Measurements from ENCODE around the gene DCX. TPM values are rescaled to one million over a fixed set of nuclear protein-coding genes. Genes with fewer than 3 reads are reported as not detected.

DCX gene
- total RNA-seq, 1 donor from 2014 or later: 6.1 TPM

DNA sequence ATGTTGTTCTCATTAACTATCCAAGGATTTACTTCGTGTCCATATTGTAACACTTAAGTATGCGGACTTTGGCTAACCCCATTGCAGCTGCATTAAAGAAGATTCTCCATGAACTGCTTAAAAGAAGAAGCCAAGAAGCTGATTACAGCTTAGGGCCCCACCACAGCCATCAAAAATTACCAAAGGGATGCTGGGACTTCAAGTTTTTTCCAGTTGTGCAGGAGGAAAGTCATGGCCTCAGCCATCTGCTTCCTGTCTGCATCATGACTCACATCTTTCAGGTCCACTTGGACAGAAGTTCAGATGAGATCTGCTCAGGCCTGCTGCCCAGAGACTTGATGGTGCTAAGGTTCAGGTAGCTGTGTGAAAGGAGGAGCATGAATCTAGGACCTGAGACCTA, 102.9 kb downstream of the DCX start:
- Mint-ChIP-seq H3K27me3 (ENCODE audit: low read depth) (no peaks in the 10 kb centered on the region), H3K36me3 (no peaks in the 10 kb centered on the region), H3K4me1 (peaks cover 14% of the 10 kb centered on the region), H3K4me3 (no peak overlapping the region), H3K27ac (peak overlapping the region; percentile 24), H3K9me3 (peaks cover under 1% of the 10 kb centered on the region)
- TF ChIP-seq, protein P1, sequence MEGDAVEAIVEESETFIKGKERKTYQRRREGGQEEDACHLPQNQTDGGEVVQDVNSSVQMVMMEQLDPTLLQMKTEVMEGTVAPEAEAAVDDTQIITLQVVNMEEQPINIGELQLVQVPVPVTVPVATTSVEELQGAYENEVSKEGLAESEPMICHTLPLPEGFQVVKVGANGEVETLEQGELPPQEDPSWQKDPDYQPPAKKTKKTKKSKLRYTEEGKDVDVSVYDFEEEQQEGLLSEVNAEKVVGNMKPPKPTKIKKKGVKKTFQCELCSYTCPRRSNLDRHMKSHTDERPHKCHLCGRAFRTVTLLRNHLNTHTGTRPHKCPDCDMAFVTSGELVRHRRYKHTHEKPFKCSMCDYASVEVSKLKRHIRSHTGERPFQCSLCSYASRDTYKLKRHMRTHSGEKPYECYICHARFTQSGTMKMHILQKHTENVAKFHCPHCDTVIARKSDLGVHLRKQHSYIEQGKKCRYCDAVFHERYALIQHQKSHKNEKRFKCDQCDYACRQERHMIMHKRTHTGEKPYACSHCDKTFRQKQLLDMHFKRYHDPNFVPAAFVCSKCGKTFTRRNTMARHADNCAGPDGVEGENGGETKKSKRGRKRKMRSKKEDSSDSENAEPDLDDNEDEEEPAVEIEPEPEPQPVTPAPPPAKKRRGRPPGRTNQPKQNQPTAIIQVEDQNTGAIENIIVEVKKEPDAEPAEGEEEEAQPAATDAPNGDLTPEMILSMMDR (IDR thresholded peaks at IDR 0.05; ENCODE audit: unreplicated experiment): no peak
- no peak for DNase-seq (ENCODE audit: low spot score in 2 of 2, unreplicated experiment in 2 of 2)

GRCh38 chrX:111308039-111308438, 104.0 kb downstream of the DCX start:
- no peak for DNase-seq (ENCODE audit: low spot score in 2 of 2, unreplicated experiment in 2 of 2)
- Mint-ChIP-seq H3K36me3 (no peaks in the 10 kb centered on the region), H3K9me3 (no peaks in the 10 kb centered on the region), H3K27ac (no peak overlapping the region), H3K4me3 (no peak overlapping the region), H3K27me3 (ENCODE audit: low read depth) (no peaks in the 10 kb centered on the region), H3K4me1 (peaks cover 8% of the 10 kb centered on the region)
- TF ChIP-seq, protein P1 (IDR thresholded peaks at IDR 0.05; ENCODE audit: unreplicated experiment): no peak

GRCh38 chrX:111302284-111302683, 109.7 kb downstream of the DCX start:
- no peak overlapping the region for H3K27ac Mint-ChIP-seq
- no peak overlapping the region for H3K4me3 Mint-ChIP-seq
- no peak for DNase-seq (ENCODE audit: low spot score in 2 of 2, unreplicated experiment in 2 of 2)
- H3K36me3 Mint-ChIP-seq: no peaks in the 10 kb centered on the region
- H3K4me1 Mint-ChIP-seq: no peaks in the 10 kb centered on the region
- H3K9me3 Mint-ChIP-seq: no peaks in the 10 kb centered on the region
- TF ChIP-seq, protein P1 (IDR thresholded peaks at IDR 0.05; ENCODE audit: unreplicated experiment): no peak
- no peaks in the 10 kb centered on the region for H3K27me3 Mint-ChIP-seq (ENCODE audit: low read depth)

DNA sequence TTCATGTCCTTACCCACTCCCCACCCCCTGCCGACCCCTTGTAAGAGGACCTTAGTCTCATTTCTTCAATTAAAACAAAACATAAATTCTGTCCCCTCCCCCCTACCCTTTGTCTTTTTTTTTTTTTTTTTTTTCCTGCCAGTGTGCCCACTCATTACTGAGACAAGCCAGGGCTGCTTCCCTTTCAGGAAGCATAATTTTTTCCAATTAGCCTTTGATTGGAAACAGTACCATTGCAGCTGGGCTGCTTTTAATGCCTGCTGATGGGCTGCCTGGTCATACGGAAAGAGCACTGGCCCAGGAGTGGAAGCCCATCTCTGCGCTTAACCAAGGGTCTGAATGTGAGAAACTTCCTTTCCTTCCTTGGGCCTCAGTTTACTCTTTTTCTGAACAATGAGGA, 123.2 kb downstream of the DCX start:
- H3K27ac Mint-ChIP-seq: no peak overlapping the region
- H3K4me3 Mint-ChIP-seq: no peak overlapping the region
- TF ChIP-seq, protein P1 (IDR thresholded peaks at IDR 0.05; ENCODE audit: unreplicated experiment): no peak
- DNase-seq (ENCODE audit: low spot score in 2 of 2, unreplicated experiment in 2 of 2): no peak
- H3K4me1 Mint-ChIP-seq: no peaks in the 10 kb centered on the region
- H3K27me3 Mint-ChIP-seq (ENCODE audit: low read depth): no peaks in the 10 kb centered on the region
- no peaks in the 10 kb centered on the region for H3K36me3 Mint-ChIP-seq
- no peaks in the 10 kb centered on the region for H3K9me3 Mint-ChIP-seq

DNA sequence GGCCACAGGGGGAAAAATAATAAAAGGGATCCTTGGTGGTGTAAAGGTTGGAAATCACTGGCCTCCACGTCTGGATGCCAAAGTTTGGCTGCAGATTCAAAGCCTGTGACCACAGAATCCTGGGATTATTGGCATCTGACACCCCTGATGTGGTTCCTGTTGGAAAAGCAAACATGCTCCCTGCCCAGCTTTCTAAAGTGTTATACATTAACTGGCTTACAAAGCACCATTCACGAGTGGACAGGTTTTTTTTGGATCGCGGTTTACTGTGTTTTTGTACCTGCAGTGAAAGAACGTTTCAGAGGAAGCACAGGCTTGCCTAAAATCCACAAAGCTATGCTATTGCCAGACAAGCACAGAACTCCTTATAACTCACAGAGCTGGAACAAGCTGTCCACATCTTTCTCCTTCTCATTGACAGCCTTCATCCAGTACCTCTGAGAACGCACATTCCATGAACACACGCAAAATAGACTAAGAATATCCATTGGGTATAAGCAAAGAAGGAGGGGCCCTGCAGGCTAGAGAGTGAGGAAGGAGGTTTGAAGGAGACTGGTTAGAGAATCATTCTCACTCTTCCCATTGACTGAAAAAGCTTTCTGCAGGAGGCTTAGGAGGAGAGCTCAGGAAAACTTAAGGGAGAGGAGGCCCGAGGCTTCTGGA, 127.2 kb downstream of the DCX start:
- Mint-ChIP-seq H3K4me1 (no peaks in the 10 kb centered on the region), H3K27me3 (ENCODE audit: low read depth) (no peaks in the 10 kb centered on the region), H3K36me3 (no peaks in the 10 kb centered on the region), H3K9me3 (no peaks in the 10 kb centered on the region), H3K4me3 (no peak overlapping the region), H3K27ac (no peak overlapping the region)
- DNase-seq (ENCODE audit: low spot score in 2 of 2, unreplicated experiment in 2 of 2): no peak
- TF ChIP-seq, protein P1 (IDR thresholded peaks at IDR 0.05; ENCODE audit: unreplicated experiment): no peak

- H3K27ac Mint-ChIP-seq: no peak overlapping the region
- H3K9me3 Mint-ChIP-seq: no peaks in the 10 kb centered on the region
- no peaks in the 10 kb centered on the region for H3K36me3 Mint-ChIP-seq
Observed at GRCh38 chrX:111283446-111283845, 128.5 kb downstream of the DCX start.

More at GRCh38 chrX:111283446-111283845, 128.5 kb downstream of the DCX start:
- Mint-ChIP-seq H3K4me1 (no peaks in the 10 kb centered on the region), H3K27me3 (ENCODE audit: low read depth) (no peaks in the 10 kb centered on the region), H3K4me3 (no peak overlapping the region)
- TF ChIP-seq, protein P1 (IDR thresholded peaks at IDR 0.05; ENCODE audit: unreplicated experiment): no peak
- DNase-seq (ENCODE audit: low spot score in 2 of 2, unreplicated experiment in 2 of 2): no peak

Measured in mesothelial cell of epicardium (in vitro differentiated cells).